NCI-H510A treated with DMSO at 0.1 percent for 48 hours (cell line): ENCODE measurements around the gene AP1M1.
"Not testable (repeated sequence)": the region's sequence is repeated elsewhere in the genome, so short reads cannot be mapped to it uniquely, and the experiment has no call there.

Experiments
- DNase-seq: peaks from one replicate; lab custom pipeline; 2025; lab: John Stamatoyannopoulos, UW

Gene AP1M1

GRCh38 chr19:16262618-16263017, 64.9 kb downstream of the AP1M1 start:
- DNase-seq: no peak

DNA sequence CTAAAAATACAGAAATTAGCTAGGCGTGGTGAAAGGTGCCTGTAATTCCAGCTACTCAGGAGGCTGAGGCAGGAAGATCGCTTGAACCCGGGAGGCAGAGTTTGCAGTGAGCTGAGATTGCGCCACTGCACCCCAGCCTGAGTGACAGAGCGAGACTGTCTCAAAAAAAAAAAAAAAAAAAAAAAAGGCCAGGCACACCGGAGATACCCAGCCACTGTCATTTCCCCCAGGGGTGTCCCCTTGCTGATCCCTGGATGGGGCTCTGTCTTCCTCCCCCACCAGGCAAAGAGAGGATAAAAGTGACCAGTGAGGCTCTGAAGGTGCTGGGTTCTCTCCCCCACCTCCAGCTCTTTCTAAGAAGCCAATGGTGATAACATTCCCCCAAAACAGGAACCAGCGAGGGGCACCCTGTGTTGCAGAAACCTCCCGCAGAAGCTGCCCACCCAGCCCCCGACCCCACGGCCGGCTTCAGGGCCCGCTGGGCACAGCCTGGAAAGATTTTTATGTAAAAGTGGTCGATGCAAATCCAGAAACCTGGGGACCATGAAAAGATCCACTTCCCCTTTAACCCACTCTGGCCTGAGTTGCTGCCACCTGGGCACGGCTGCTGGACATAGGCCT, 65.5 kb downstream of the AP1M1 start:
- DNase-seq: no peak

- no peak for DNase-seq
Measured at GRCh38 chr19:16265205-16265604, 67.5 kb downstream of the AP1M1 start.

DNA sequence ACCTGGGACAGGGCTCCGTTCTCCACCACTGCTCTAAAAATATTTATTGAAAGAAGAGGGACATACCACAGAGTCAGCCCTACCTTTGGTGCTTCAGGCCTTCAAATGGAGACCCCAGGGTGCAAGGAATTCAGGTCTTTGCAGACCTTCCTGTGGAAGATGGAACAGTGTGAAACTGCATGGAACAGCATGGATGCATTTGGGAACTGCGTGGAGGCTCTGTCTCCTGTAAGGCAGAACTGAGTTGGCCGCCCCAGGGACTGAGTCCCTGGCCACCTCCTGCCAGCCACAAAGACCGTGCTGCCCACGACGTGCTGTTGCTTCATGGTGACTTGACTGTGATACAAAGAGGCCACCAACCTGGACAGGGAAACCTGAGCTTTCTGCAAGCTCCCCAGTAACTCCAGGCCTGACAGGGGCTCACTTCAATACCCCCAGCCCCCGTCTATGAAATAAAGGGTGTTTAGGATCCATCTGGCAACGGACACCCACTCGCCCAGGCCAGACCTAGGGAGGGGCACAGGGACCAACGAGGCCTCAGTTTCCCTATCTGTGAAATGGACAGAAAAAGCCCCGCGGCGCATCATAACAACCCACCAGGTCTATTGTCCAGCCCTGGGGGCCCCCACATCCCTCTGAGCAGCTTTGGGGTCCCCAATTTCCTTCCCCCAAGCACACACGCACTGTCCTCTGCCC, 68.3 kb downstream of the AP1M1 start:
- no peak for DNase-seq

DNA sequence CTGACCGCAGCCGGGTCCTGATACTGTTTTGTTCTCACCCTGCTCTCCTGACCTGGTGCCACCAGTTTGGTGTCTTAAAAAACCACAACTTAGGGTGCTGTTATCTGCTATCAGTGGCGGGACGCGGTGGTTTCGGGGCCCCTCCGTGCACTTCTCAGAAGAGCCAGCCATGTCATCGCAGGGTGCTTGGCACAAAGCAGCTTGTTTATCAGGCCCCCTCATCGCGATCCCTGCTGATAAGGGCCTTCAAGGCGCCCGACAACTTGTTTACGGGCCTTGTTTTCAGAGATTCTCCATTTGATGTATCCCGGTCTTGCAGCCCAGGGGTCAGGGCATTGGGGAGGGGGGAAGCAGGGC, 68.9 kb downstream of the AP1M1 start:
- DNase-seq: no peak

GRCh38 chr19:16268676-16269319, 71.1 kb downstream of the AP1M1 start:
- DNase-seq: no peak

GRCh38 chr19:16272945-16273344, 75.2 kb downstream of the AP1M1 start:
- no peak for DNase-seq

- DNase-seq: no peak
Measured at GRCh38 chr19:16274447-16274846, 76.7 kb downstream of the AP1M1 start.

- DNase-seq: no peak
Measured at GRCh38 chr19:16280306-16280705, 82.6 kb downstream of the AP1M1 start.

DNA sequence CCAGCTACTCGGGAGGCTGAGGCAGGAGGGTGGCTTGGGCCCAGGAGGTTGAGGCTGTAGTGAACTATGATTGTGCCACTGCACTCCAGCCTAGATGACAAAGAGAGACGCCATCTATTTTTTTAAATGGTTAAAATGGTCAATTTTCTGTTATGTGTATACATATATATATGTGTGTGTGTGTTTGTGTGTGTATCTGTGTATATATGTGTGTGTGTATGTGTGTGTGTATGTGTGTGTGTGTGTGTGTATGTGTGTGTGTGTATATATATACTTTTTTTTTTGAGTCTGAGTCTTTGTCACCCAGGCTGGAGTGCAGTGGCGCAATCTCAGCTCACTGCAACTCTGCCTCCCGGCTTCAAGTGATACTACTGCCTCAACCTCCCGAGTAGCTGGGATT, 84.0 kb downstream of the AP1M1 start:
- DNase-seq: no peak

GRCh38 chr19:16283210-16284061, 85.7 kb downstream of the AP1M1 start:
- no peak for DNase-seq

- DNase-seq: no peak
Measured at GRCh38 chr19:16284505-16284904, 86.8 kb downstream of the AP1M1 start.

DNA sequence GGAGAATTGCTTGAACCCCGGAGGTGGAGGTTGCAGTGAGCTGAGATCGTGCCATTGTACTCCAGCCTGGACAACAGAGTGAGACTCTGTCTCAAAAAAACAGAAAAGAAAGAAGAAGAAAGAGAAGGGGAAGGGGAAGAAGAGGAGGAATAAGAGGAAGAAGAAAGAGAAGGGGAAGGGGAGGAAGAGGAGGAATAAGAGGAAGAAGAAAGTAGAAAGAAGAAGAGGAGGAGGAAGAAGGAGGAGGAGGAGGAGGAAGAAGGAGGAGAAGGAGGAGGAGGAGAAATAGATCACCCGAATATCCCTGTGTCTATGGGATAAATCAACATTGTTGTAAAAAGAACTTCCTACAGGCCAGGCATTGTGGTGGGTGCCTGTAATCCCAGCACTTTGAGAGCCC, 87.4 kb downstream of the AP1M1 start:
- not testable (repeated sequence) for DNase-seq

DNA sequence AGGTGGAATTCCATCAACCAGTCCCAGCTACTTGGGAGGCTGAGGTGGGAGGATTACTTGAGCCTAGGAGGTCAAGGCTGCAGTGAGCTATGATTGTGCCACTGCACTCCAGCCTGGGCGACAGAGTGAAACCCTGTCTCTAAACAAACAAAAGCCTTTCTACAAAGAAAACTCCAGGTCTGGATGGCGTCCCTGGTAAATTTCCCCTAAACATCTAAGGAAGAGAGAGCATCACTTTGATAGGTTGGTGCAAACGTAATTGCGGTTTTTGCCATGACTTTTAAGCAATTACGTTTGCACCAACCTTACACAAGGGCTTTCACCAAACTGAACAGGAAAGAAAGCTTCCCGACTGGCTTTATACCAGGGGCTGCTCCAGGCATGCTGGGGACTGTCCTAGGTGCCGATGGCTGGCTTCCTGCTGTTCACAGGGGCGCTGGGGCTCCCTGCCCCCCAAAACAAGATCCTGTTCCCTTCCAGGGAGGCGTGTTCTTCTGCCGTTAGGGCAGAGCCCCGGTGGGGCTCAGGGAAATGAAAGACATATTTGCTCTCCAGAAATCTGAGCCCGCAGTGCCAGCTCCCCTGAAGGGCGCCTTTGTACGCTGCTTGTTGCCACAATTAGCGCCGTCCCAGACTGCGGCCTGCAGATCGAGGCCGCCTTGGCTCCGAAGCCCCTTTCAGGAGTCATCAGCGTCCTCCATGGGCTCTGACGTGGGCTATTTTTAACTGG, 88.2 kb downstream of the AP1M1 start:
- DNase-seq: peak; percentile 33

GRCh38 chr19:16288544-16288943, 90.8 kb downstream of the AP1M1 start:
- no peak for DNase-seq

DNA sequence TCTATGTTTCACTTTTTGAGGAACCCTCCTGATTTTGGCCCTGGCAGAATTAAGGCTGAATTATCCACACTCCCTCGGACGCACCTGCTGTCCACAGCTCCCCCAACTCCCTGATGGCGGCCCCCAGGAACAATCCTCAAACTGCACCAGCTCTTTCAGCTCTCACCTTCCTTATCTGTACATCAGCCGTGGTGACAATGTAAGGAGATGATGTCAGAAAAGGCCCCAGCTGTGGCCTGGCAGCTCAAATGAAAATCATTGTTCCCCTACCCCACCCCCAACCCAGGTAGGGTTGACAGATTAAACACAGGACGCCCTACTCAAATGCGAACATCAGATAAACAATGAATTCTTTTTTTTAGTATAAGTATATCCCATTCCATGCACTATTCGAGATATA, 91.9 kb downstream of the AP1M1 start:
- DNase-seq: no peak

GRCh38 chr19:16290692-16291091, 93.0 kb downstream of the AP1M1 start:
- DNase-seq: no peak

GRCh38 chr19:16293118-16294091, 95.7 kb downstream of the AP1M1 start:
- no peak for DNase-seq

DNA sequence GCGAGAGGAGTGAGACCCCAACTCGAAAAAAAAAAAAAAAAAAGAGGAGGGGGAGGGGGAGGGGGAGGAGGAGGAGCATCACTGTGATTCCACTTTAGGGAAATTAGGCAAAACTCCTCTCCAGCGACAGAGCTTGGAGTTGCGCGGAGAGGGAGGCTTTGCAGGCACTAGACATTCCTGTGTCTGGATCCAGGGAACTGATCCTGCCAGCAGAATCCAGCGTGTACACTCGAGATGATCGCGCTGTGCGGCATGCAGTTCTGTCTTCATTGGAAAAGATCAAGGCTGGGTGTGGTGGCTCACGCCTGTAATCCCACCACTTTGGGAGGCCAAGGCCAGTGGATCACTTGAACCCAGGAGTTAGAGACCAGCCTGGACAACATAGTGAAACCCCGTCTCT, 97.3 kb downstream of the AP1M1 start:
- no peak for DNase-seq
